ENCODE results near the gene SLX4IP.

- TF ChIP-seq CTCF (IDR thresholded peaks at IDR 0.05) (no peak), POLR2A (IDR thresholded peaks at IDR 0.05) (no peak), POLR2AphosphoS5 (IDR thresholded peaks at IDR 0.05) (no peak)
These were observed 8.8 kb downstream of the SLX4IP start for GRCh38 chr20:10443936-10444335.
